Activated T-helper 2 cell treated with anti-CD3 and anti-CD28 coated beads, Interferon-gamma antibody, Interleukin-2, Interleukin-4, amounts not matched to agents 10 μg/mL and 5 μg/mL and 100 μg/mL, durations not matched to agents 14 hours and 24 hours and 36 hours (primary cell): Measurements from ENCODE around the gene CST2. TPM values are rescaled to one million over a fixed set of nuclear protein-coding genes. Genes with fewer than 3 reads are reported as not detected.
"Not testable (repeated sequence)": the region's sequence is repeated elsewhere in the genome, so short reads cannot be mapped to it uniquely, and the experiment has no call there.

Source experiments
- DNase-seq: peaks from one replicate; pipeline ENCODE4 v3.0.0; 2021; ENCODE audit warnings: low spot score
- H3K27ac Mint-ChIP-seq: one replicate; pipeline ENCODE4 v1.8.0; 2021; ENCODE audit warnings: mixed read lengths
- H3K27me3 Mint-ChIP-seq: one replicate; pipeline ENCODE4 v1.8.0; 2021; ENCODE audit warnings: low read depth, mixed read lengths
- H3K36me3 Mint-ChIP-seq: one replicate; pipeline ENCODE4 v1.8.0; 2021; ENCODE audit warnings: low read depth, mixed read lengths
- H3K4me1 Mint-ChIP-seq: one replicate; pipeline ENCODE4 v1.8.0; 2021; ENCODE audit warnings: low read depth, mixed read lengths
- H3K4me3 Mint-ChIP-seq: one replicate; pipeline ENCODE4 v1.8.0; 2021; ENCODE audit warnings: low read depth, mild to moderate bottlenecking, moderate library complexity, mixed read lengths
- H3K9me3 Mint-ChIP-seq: one replicate; pipeline ENCODE4 v1.8.0; 2021; ENCODE audit warnings: mixed read lengths
- intact Hi-C: fragments of 100-400 bp; cut with micrococcal nuclease; formaldehyde crosslinking; loops from one replicate; pipeline ENCODE4 v1.15.1; 2023
- total RNA-seq: library from RNA; stranded (reverse); gene quantifications from 2 replicates; pipeline ENCODE4 v1.2.3, GENCODE V29; 2022

CST2 gene, protein sequence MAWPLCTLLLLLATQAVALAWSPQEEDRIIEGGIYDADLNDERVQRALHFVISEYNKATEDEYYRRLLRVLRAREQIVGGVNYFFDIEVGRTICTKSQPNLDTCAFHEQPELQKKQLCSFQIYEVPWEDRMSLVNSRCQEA
- total RNA-seq: not detected in 2 replicates

DNA sequence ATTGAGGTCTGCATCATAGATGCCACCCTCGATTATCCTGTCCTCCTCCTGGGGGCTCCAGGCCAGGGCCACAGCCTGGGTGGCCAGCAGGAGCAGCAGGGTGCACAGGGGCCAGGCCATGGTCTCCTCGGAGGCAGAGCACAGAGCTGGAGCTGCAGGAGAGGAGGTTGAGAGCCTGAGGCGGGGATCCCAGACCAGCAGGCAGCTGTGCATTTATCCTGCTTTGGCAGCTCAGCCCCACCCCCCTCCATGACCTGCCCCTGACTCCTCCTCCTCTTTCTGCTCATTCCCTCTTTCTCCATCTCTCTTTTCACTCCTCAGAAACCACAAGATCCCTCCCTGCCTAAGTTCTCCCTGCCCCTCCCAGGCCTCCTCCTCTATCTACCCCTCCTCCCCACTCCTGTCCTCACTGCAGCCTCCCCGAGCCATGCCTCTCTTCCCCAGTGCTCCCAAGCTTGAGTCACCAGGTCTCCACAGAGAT is at the start of gene CST2:
Gene CST2 (minus strand): TSS at position 189 of the 481 bp plus-strand sequence. CDS start 69 bp downstream, at position 120.
- Mint-ChIP-seq H3K4me3 (no peak within 1 kb of the TSS), H3K4me1 (no peaks in the 10 kb centered on the region), H3K27me3 (no peaks in the 10 kb centered on the region), H3K36me3 (no peaks in the 10 kb centered on the region), H3K9me3 (no peaks in the 10 kb centered on the region), H3K27ac (no peak within 1 kb of the TSS)
- DNase-seq: no peak
- intact Hi-C loops: no loop called here

DNA sequence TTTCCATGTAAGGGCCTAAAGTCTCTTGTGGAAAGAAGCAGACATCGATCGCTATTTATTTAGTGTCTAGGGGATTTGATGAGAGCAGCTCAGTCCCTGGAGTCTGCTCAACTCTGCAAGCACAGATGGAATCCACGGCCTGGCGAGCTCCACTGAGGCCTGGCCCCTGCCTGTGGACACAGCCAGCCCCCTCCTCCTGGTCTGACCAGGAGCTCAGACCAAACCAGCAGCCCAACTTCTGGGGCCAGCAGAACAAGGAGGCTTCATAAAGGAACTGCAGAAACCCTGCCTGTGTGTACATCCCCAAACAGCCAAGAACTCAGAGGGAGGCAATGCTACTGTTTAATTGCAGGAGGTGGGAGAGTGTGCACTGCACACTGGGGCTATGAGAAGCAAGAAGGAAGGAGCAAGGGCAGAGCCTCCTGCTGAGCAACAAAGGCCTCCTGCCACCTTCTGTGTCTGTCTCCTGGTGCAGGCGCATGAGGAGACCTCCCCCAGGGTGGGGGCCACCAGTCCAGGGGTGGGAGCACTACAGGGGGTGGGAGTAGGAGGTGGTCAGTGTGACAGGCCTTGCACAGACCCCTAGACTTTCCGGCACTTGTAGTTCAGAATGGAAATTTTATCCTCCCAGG is 49.2 kb upstream of the CST2 start:
- no peak for DNase-seq
- intact Hi-C loops: no loop called here
- peaks cover 6% of the 10 kb centered on the region for H3K4me1 Mint-ChIP-seq
- peaks cover under 1% of the 10 kb centered on the region for H3K27me3 Mint-ChIP-seq
- H3K9me3 Mint-ChIP-seq: no peaks in the 10 kb centered on the region
- H3K4me3 Mint-ChIP-seq: no peak overlapping the region
- no peak overlapping the region for H3K27ac Mint-ChIP-seq
- no peaks in the 10 kb centered on the region for H3K36me3 Mint-ChIP-seq

- no peak overlapping the region for H3K27ac Mint-ChIP-seq
- peaks cover 3% of the 10 kb centered on the region for H3K27me3 Mint-ChIP-seq
- H3K4me1 Mint-ChIP-seq: peaks cover 6% of the 10 kb centered on the region
- H3K9me3 Mint-ChIP-seq: no peaks in the 10 kb centered on the region
- H3K4me3 Mint-ChIP-seq: no peak overlapping the region
- no peaks in the 10 kb centered on the region for H3K36me3 Mint-ChIP-seq
- intact Hi-C loops: no loop called here
- DNase-seq: no peak
Observed at GRCh38 chr20:23874747-23875146, 48.2 kb upstream of the CST2 start.

DNA sequence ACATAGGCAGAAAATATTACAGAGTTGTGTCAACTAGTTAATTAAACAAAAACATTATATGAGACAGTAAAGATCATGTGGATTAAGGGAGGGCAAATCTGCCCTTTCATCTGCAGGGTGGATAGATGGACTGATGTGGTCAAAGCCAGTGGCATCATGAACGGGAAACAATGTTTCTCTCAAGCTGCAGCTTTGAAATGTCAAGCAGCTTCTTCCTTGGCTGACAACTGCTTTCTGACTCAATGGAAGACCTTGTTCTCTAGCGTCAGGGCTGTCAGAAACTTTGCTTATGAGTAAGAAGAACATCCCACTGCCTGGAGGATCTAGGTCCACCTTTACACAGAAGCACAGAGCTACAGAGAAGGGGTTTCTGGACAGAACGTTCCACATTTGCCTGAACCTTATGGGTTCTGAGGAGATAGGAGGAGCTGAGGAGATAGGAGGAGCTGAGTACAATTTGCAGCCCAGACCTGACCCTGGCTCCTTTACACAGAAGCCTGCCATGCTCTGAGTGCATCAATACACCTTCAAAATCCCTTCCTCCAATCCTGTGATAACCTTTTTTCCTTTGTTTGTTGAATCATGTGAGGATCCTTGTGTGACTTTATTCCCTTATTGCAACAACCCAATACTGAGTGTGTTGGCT is 47.0 kb upstream of the CST2 start:
- DNase-seq: no peak
- H3K27me3 Mint-ChIP-seq: peaks cover 8% of the 10 kb centered on the region
- no peak overlapping the region for H3K4me3 Mint-ChIP-seq
- no peak overlapping the region for H3K27ac Mint-ChIP-seq
- peaks cover 6% of the 10 kb centered on the region for H3K4me1 Mint-ChIP-seq
- H3K9me3 Mint-ChIP-seq: no peaks in the 10 kb centered on the region
- H3K36me3 Mint-ChIP-seq: no peaks in the 10 kb centered on the region
- intact Hi-C loops: no loop called here

DNA sequence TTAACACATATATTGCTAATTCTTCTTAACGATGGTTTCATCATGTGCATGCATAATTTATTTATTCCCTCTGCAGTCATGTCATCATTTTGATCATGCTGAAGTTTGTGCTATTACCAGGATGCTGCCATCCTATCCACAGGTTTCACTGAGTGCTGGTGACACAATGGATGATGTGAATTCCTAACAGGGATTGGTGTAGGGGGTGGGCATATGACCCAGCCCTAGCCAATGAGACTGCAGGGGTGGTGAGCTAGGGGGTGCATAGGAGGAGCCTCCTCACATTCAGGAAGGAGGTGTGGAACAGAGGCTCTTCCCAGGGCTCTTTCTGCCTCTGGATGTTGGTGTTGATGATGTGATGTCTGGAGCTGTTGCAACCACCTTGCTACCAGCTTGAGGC is 45.5 kb upstream of the CST2 start:
- Mint-ChIP-seq H3K27ac (no peak overlapping the region), H3K36me3 (no peaks in the 10 kb centered on the region), H3K9me3 (no peaks in the 10 kb centered on the region), H3K4me3 (no peak overlapping the region), H3K4me1 (peaks cover 6% of the 10 kb centered on the region), H3K27me3 (peaks cover 17% of the 10 kb centered on the region)
- DNase-seq: no peak
- intact Hi-C loops: no loop called here

- DNase-seq: no peak
- Mint-ChIP-seq H3K9me3 (no peaks in the 10 kb centered on the region), H3K4me3 (no peak overlapping the region), H3K27me3 (peaks cover 25% of the 10 kb centered on the region), H3K27ac (no peak overlapping the region), H3K4me1 (peaks cover 6% of the 10 kb centered on the region), H3K36me3 (no peaks in the 10 kb centered on the region)
- intact Hi-C loops: no loop called here
Observed at GRCh38 chr20:23870461-23870860, 43.9 kb upstream of the CST2 start.

DNA sequence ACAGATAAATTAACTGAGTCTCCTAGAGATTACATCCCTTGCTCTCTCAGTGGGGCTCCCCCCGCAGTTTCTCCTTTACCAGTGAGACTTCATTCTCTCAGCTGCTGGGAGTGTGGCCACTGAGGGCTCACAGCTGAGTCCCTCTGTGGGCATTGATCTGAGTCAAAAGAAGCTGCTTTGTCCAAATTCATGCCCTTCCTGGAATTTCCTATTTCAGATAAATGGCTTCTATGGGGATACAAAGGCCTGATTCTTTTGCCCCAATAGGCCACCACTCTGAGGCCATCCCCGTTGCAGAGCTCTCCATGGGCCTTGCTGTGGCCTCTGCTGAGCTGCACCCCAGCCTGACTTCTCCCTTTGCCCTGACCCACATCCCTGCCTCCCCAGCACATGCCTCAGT is 43.0 kb upstream of the CST2 start:
- intact Hi-C loops: no loop called here

DNA sequence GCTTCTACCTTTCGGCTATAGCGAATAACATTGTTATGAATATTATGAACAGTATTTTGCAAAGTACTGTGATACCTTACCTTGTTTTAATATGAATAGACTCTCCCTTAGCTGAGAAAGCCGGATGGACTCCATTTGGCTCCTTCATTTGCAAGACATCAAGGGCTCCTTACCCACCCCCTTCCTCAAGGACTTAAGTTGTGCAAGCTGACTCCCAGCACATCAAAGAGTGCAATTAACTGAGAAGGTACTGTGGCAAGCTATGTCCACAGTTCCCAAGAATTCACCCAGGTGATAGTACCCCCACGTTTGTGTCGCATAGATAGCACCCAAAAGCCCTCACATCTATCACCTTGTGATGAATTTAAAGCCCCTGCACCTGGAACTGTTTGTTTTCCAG is 41.8 kb upstream of the CST2 start:
- H3K36me3 Mint-ChIP-seq: no peaks in the 10 kb centered on the region
- peaks cover 28% of the 10 kb centered on the region for H3K27me3 Mint-ChIP-seq
- intact Hi-C loops: no loop called here
- H3K9me3 Mint-ChIP-seq: no peaks in the 10 kb centered on the region
- no peak overlapping the region for H3K27ac Mint-ChIP-seq
- peaks cover 2% of the 10 kb centered on the region for H3K4me1 Mint-ChIP-seq
- no peak for DNase-seq
- no peak overlapping the region for H3K4me3 Mint-ChIP-seq

More for the DNA sequence above, 43.0 kb upstream of the CST2 start:
- Mint-ChIP-seq H3K27me3 (peaks cover 28% of the 10 kb centered on the region), H3K4me1 (peaks cover 5% of the 10 kb centered on the region), H3K27ac (no peak overlapping the region), H3K4me3 (no peak overlapping the region), H3K36me3 (no peaks in the 10 kb centered on the region), H3K9me3 (no peaks in the 10 kb centered on the region)
- no peak for DNase-seq

GRCh38 chr20:23867152-23867776 is 40.7 kb upstream of the CST2 start:
- no peak overlapping the region for H3K4me3 Mint-ChIP-seq
- no peaks in the 10 kb centered on the region for H3K4me1 Mint-ChIP-seq
- H3K27me3 Mint-ChIP-seq: peaks cover 32% of the 10 kb centered on the region
- H3K9me3 Mint-ChIP-seq: no peaks in the 10 kb centered on the region
- DNase-seq: no peak
- H3K36me3 Mint-ChIP-seq: no peaks in the 10 kb centered on the region
- H3K27ac Mint-ChIP-seq: no peak overlapping the region
- intact Hi-C loops: no loop called here

GRCh38 chr20:23860771-23861170 is 34.2 kb upstream of the CST2 start:
- H3K4me3 Mint-ChIP-seq, H3K9me3 Mint-ChIP-seq, DNase-seq, H3K4me1 Mint-ChIP-seq, intact Hi-C loops, H3K36me3 Mint-ChIP-seq, H3K27me3 Mint-ChIP-seq, H3K27ac Mint-ChIP-seq: not testable (repeated sequence)

GRCh38 chr20:23857962-23858595 is 31.6 kb upstream of the CST2 start:
- Mint-ChIP-seq H3K9me3 (no peaks in the 10 kb centered on the region), H3K36me3 (no peaks in the 10 kb centered on the region), H3K27ac (no peak overlapping the region), H3K4me3 (no peak overlapping the region), H3K4me1 (no peaks in the 10 kb centered on the region), H3K27me3 (peaks cover 5% of the 10 kb centered on the region)
- intact Hi-C loops: no loop called here
- no peak for DNase-seq

- Mint-ChIP-seq H3K4me3 (no peak overlapping the region), H3K27me3 (no peaks in the 10 kb centered on the region), H3K9me3 (no peaks in the 10 kb centered on the region), H3K4me1 (no peaks in the 10 kb centered on the region), H3K36me3 (no peaks in the 10 kb centered on the region), H3K27ac (no peak overlapping the region)
- intact Hi-C loops: no loop called here
- no peak for DNase-seq
Observed at GRCh38 chr20:23856736-23857135, 30.2 kb upstream of the CST2 start.

GRCh38 chr20:23856226-23856625 is 29.7 kb upstream of the CST2 start:
- no peaks in the 10 kb centered on the region for H3K27me3 Mint-ChIP-seq
- no peaks in the 10 kb centered on the region for H3K4me1 Mint-ChIP-seq
- intact Hi-C loops: no loop called here
- no peaks in the 10 kb centered on the region for H3K9me3 Mint-ChIP-seq
- no peak overlapping the region for H3K27ac Mint-ChIP-seq
- no peaks in the 10 kb centered on the region for H3K36me3 Mint-ChIP-seq
- no peak for DNase-seq
- H3K4me3 Mint-ChIP-seq: no peak overlapping the region
